CD1c-positive myeloid dendritic cell (primary cell): Measurements from ENCODE around the gene PRR20C.
"Not testable (repeated sequence)": the region's sequence is repeated elsewhere in the genome, so short reads cannot be mapped to it uniquely, and the experiment has no call there.

Experiments
- DNase-seq: peaks from one replicate; pipeline ENCODE4 v3.0.0-alpha.2; 2016; ENCODE audit errors: extremely low spot score

PRR20C gene

DNA sequence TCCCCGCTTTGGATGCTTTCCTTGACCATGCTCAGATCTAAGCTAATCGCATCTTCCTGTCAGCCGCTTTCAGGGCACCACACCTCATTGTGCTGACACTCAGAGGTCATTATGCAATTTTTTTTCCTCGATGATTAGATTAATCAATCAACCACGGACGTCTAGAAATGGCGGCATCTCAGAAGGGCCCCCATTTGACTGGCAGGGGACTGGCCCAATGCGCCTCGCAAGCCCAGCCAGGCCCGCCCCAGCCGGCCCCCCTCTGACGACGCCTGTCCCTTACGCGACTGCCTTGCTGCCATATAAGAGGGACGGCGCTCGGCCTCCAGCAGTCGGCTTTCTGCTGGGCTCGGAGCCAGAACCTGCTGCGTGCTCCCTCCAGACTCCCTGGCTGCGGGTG lies at the start of gene PRR20C:
Gene PRR20C (plus strand): TSS at position 301 of the 400 bp plus-strand sequence. CDS start 387 bp downstream, outside the sequence.
- DNase-seq = not testable (repeated sequence)

DNA sequence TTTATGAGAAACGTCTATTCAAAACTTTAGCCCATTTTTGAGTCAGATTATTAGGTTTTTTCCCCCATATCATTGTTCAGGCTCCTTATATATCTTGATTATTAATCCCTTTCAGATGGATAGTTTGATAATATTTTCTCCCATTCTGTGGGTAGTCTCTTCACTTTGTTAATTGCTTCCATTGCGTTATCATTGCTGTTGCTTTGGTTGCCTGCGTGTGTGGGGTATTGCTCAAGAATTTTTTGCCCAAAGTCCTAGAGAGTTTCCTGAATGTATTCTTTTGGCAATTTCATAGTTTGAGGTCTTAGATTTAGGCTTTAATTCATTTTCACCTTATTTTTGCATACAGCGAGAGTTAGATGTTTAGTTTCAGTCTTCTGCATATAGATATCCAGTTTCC lies 38.9 kb upstream of the PRR20C start:
- DNase-seq = no peak

DNA sequence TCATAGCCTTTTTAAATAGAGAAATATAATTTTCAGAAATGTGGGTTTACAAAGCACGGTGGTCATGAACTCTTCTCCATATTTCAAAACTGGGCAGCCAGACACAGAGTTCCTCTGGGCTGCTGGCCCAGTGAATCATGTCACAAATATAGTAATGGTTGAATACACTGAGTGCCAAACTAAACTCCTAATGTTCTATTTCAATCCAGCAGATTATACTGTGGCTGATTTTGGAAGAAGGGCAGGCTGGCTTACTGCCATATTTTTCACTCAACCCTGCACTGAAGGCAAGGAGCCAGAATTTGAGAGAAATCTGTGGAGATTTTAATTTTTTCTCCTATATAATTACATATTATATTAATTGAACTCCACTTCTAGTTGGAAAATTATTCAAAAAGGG lies 30.2 kb upstream of the PRR20C start:
- no peak for DNase-seq

DNA sequence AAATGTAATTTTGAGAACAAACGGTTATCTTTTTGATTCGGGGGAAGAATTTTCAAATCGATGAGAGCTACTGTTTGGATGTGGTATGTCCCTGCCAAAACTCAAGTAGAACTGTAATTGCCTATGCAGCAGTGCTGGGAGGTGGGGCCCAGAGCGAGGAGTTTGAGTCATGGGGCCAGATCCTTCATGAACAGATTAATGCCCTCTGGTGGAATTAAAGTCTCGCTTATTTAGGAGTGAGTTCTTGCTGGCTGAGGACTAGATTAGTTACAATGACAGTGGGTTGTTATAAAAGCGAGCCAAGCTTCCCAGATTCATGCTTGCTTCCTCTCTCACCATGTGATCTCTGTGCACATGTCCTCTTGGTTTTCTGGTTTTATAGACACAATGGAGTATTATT lies 25.0 kb upstream of the PRR20C start:
- no peak for DNase-seq

DNA sequence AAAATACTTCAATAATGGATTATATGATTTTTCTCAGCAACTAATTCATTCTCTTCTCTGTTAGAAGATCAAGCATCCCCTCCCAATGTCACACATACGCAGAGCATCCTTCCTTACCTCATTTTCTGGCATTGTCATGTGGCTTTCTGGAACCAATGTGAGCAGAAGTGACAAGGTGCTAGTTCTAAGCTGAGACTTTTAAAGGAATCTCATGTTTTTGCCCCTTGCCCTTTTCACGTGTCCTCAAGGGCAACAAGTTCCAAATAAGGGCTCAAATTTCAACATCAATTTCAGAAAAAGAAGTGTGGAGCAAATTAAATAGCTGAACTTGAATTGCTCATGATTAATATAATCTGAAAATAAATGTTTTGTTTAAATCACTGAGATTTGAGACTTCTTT lies 17.8 kb upstream of the PRR20C start:
- no peak for DNase-seq

DNA sequence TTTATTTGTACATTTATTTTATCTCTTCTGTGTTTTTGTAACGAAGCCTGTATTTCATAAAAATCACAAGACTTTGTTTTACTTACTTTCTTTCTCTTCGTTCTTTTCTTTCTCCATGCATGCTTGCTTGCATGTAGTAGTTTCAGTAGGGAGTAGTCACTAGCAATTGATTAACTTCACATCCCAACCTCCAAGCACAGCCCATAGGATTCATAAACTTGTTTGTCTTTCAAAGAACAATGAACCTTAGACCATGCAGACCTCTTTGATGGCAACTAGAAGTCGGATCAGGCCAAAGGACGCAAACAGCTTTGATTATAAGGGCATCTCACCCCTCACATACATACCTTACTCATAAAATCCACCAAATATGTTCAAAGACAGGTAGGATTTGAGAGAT lies 16.3 kb upstream of the PRR20C start:
- DNase-seq = no peak

DNA sequence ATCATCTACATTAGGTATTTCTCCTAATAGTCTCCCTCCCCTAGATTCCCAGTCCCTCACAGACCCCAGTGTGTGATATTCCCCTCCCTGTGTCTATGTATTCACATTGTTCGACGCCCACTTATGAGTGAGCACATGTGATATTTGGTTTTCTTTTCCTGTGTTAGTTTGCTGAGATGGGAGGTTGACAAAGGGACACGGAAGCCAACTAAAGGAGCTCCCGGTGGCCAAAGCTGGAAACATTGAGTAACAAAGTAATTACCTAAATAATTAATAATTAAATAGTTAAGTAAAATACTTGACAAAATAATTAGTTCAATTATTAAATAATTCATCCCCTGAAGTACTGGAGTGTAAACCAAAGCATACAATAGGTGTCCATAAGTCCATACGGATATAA lies 14.9 kb upstream of the PRR20C start:
- DNase-seq = no peak

DNA sequence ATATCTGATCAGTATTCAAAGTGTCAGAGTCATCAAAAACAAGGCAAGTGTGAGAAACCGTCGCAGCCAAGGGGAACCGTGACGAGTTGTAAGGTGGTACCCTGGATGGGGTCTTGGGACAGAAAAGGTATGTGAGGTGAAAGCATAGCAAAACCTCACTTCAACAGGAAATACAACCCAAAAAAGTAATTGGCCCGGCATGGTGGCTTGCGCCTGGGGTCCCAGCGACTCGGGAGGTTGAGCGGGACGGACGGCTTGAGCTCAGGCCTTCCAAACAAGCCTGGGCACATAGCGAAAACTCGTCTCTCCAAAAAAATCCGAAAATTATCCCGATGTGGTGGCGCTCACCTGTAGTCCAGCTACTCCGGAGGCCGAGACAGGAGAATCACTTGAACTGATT lies 14.1 kb upstream of the PRR20C start:
- DNase-seq = not testable (repeated sequence)

DNA sequence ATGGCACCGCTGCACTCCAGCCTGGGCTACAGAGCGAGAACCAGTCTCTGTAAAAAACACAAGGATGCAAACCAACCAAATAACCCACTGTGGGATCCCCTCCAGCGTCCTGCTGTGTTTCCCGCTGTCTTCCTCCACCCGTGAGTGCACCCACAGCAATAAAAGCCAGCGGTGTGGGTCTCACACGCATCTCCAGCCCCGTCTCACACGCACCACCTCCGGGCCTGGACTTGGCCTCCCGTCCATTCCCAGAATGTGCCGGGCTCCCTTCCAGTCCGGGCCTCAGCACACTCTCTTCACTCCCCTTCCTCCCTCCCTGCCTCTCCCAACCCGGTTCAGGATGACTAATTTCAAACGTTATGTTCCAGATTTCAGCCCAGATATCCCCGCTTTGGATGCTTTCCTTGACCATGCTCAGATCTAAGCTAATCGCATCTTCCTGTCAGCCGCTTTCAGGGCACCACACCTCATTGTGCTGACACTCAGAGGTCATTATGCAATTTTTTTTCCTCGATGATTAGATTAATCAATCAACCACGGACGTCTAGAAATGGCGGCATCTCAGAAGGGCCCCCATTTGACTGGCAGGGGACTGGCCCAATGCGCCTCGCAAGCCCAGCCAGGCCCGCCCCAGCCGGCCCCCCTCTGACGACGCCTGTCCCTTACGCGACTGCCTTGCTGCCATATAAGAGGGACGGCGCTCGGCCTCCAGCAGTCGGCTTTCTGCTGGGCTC lies 13.5 kb upstream of the PRR20C start, which contains the start of gene PRR20A:
Gene PRR20A (plus strand): TSS at position 684 of the 734 bp plus-strand sequence. CDS start 387 bp downstream, outside the sequence.
- not testable (repeated sequence) for DNase-seq

DNA sequence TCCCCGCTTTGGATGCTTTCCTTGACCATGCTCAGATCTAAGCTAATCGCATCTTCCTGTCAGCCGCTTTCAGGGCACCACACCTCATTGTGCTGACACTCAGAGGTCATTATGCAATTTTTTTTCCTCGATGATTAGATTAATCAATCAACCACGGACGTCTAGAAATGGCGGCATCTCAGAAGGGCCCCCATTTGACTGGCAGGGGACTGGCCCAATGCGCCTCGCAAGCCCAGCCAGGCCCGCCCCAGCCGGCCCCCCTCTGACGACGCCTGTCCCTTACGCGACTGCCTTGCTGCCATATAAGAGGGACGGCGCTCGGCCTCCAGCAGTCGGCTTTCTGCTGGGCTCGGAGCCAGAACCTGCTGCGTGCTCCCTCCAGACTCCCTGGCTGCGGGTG lies 6.7 kb upstream of the PRR20C start, which contains the start of gene PRR20B:
Gene PRR20B (plus strand): TSS at position 301 of the 400 bp plus-strand sequence. CDS start 387 bp downstream, outside the sequence.
- not testable (repeated sequence) for DNase-seq

DNA sequence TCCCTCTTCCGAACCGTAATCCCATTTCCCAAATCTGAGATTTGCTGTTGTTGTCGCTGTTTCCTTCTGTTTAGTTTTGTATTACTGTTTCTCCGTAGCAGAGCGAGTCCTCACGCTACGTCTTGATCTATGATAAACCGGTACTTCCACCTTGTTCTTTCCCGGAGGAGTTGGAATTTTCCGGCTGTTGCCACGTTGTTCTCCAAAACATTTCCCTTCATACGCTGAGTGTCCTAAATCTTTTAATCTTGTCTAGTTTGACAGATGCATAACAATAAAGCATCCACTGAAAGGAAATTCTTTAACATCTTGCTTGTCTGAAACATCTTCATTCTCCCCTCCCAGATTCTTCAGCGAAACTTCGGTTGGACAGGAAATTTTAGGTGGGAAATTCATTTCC lies 5.8 kb upstream of the PRR20C start:
- not testable (repeated sequence) for DNase-seq

DNA sequence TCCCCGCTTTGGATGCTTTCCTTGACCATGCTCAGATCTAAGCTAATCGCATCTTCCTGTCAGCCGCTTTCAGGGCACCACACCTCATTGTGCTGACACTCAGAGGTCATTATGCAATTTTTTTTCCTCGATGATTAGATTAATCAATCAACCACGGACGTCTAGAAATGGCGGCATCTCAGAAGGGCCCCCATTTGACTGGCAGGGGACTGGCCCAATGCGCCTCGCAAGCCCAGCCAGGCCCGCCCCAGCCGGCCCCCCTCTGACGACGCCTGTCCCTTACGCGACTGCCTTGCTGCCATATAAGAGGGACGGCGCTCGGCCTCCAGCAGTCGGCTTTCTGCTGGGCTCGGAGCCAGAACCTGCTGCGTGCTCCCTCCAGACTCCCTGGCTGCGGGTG lies 6.5 kb downstream of the PRR20C start, which contains the start of gene PRR20D:
Gene PRR20D (plus strand): TSS at position 301 of the 400 bp plus-strand sequence. CDS start 387 bp downstream, outside the sequence.
- not testable (repeated sequence) for DNase-seq

DNA sequence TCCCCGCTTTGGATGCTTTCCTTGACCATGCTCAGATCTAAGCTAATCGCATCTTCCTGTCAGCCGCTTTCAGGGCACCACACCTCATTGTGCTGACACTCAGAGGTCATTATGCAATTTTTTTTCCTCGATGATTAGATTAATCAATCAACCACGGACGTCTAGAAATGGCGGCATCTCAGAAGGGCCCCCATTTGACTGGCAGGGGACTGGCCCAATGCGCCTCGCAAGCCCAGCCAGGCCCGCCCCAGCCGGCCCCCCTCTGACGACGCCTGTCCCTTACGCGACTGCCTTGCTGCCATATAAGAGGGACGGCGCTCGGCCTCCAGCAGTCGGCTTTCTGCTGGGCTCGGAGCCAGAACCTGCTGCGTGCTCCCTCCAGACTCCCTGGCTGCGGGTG lies 13.0 kb downstream of the PRR20C start, which contains the start of gene PRR20E:
Gene PRR20E (plus strand): TSS at position 301 of the 400 bp plus-strand sequence. CDS start 387 bp downstream, outside the sequence.
- DNase-seq = not testable (repeated sequence)

DNA sequence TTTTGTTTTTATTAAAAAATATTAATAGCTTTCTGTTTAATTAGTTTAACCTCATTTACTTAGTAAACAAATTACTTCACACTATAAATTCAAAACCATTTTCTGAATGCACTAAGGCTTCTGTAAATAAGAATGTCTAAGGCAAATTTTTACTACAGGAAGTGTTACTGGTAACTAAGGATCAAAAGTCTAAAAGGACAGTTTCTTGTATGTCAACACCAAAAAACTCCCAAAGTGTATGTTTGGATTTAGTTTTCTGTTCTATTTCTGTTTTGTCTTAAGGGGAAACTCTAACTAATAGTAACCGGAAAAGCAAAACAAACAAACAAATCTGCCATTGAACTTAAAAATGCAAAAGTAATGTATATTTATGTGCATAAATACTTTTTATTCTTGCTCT lies 37.8 kb downstream of the PRR20C start:
- DNase-seq = no peak
